ENCODE data around the gene COL27A1. TPM values are rescaled to one million over a fixed set of nuclear protein-coding genes. Genes with fewer than 3 reads are reported as not detected.

Gene COL27A1
- total and polyA plus RNA-seq, 9 of the 15 experiments (the other 6 are each of a cell fraction or from before 2014, with no cell fraction given) = 0.07 TPM; not detected in 8

DNA sequence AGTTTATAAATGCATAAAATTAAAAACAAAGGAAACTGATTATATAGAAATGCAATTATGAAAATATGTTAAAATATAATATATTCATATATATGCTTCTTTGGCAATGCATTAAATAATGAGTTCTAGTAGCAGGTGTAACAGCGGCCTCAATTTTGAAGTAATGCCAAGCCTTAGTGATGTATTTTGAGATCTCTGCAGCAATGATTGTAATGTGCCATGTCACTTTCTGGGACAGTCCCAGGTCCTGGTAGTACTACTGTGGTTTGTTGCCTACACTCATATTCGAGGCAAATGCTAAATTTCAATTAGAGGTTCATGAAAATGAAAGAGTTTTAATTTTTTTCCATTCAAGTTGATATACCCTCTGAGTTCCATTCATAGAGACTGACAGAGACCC is 91.7 kb downstream of the COL27A1 start (continued):
- TF ChIP-seq, protein P1, sequence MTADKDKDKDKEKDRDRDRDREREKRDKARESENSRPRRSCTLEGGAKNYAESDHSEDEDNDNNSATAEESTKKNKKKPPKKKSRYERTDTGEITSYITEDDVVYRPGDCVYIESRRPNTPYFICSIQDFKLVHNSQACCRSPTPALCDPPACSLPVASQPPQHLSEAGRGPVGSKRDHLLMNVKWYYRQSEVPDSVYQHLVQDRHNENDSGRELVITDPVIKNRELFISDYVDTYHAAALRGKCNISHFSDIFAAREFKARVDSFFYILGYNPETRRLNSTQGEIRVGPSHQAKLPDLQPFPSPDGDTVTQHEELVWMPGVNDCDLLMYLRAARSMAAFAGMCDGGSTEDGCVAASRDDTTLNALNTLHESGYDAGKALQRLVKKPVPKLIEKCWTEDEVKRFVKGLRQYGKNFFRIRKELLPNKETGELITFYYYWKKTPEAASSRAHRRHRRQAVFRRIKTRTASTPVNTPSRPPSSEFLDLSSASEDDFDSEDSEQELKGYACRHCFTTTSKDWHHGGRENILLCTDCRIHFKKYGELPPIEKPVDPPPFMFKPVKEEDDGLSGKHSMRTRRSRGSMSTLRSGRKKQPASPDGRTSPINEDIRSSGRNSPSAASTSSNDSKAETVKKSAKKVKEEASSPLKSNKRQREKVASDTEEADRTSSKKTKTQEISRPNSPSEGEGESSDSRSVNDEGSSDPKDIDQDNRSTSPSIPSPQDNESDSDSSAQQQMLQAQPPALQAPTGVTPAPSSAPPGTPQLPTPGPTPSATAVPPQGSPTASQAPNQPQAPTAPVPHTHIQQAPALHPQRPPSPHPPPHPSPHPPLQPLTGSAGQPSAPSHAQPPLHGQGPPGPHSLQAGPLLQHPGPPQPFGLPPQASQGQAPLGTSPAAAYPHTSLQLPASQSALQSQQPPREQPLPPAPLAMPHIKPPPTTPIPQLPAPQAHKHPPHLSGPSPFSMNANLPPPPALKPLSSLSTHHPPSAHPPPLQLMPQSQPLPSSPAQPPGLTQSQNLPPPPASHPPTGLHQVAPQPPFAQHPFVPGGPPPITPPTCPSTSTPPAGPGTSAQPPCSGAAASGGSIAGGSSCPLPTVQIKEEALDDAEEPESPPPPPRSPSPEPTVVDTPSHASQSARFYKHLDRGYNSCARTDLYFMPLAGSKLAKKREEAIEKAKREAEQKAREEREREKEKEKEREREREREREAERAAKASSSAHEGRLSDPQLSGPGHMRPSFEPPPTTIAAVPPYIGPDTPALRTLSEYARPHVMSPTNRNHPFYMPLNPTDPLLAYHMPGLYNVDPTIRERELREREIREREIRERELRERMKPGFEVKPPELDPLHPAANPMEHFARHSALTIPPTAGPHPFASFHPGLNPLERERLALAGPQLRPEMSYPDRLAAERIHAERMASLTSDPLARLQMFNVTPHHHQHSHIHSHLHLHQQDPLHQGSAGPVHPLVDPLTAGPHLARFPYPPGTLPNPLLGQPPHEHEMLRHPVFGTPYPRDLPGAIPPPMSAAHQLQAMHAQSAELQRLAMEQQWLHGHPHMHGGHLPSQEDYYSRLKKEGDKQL (CRISPR knock-in tag; IDR thresholded peaks at IDR 0.05; ENCODE audit: borderline replicate concordance) = no peak
- TF ChIP-seq ZNF780A (CRISPR knock-in tag; IDR thresholded peaks at IDR 0.05) = no peak
- TF ChIP-seq, protein P2, sequence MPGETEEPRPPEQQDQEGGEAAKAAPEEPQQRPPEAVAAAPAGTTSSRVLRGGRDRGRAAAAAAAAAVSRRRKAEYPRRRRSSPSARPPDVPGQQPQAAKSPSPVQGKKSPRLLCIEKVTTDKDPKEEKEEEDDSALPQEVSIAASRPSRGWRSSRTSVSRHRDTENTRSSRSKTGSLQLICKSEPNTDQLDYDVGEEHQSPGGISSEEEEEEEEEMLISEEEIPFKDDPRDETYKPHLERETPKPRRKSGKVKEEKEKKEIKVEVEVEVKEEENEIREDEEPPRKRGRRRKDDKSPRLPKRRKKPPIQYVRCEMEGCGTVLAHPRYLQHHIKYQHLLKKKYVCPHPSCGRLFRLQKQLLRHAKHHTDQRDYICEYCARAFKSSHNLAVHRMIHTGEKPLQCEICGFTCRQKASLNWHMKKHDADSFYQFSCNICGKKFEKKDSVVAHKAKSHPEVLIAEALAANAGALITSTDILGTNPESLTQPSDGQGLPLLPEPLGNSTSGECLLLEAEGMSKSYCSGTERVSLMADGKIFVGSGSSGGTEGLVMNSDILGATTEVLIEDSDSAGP (CRISPR knock-in tag; IDR thresholded peaks at IDR 0.05) = no peak

DNA sequence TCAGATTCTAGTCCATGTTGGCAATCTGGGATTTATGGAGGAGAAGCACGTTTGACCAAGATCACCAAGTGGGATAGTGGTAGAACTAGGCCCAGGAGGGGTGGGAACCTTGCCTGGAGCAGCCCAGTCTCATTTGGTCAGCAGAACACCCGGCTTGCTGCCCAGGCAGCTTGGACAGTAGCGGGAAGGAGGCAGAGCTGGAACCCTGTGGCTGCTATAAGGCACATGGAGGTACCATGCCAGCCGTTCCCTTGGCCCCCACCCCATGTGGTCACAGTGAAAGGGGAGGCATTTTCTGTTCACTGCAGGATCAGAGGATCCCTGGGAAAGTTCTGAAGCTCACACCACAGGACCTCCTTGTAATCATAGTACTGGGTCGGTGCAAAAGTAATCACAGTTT is 92.2 kb downstream of the COL27A1 start:
- CTCF ChIA-PET (ENCODE audit: low intra/inter-chr PET ratio) = no interaction called here
- 3% methylated on average over 5 of the region's 5 CpGs for WGBS (ENCODE audit: insufficient coverage, low coverage, missing lambda C conversion rate)
- TF ChIP-seq ZZZ3 (IDR thresholded peaks at IDR 0.05) = no peak
- TF ChIP-seq CXXC5 (CRISPR knock-in tag; IDR thresholded peaks at IDR 0.05) = no peak
- TF ChIP-seq, protein P3, sequence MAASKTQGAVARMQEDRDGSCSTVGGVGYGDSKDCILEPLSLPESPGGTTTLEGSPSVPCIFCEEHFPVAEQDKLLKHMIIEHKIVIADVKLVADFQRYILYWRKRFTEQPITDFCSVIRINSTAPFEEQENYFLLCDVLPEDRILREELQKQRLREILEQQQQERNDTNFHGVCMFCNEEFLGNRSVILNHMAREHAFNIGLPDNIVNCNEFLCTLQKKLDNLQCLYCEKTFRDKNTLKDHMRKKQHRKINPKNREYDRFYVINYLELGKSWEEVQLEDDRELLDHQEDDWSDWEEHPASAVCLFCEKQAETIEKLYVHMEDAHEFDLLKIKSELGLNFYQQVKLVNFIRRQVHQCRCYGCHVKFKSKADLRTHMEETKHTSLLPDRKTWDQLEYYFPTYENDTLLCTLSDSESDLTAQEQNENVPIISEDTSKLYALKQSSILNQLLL (CRISPR knock-in tag; IDR thresholded peaks at IDR 0.05; ENCODE audit: borderline replicate concordance) = no peak
- TF ChIP-seq MAFF (IDR thresholded peaks at IDR 0.05; ENCODE audit: low read length) = no peak
- no peak for TF ChIP-seq ZNF57 (CRISPR knock-in tag; IDR thresholded peaks at IDR 0.05)
- no peak for TF ChIP-seq XRCC4 (IDR thresholded peaks at IDR 0.05; ENCODE audit: extremely low read depth, insufficient read depth, insufficient read length)
- no peak for TF ChIP-seq KHSRP (IDR thresholded peaks at IDR 0.05)
- TF ChIP-seq NR3C1 (CRISPR knock-in tag; IDR thresholded peaks at IDR 0.05) = no peak
- TF ChIP-seq PTTG1 (tag; IDR thresholded peaks at IDR 0.05; ENCODE audit: low read depth) = no peak
- no peak for TF ChIP-seq CTBP1 (IDR thresholded peaks at IDR 0.05; ENCODE audit: borderline replicate concordance)

More for the DNA sequence above, 92.2 kb downstream of the COL27A1 start:
- Histone ChIP-seq H3K9me1 (ENCODE audit: control insufficient read depth, insufficient read depth, low read length) (no peaks in the 10 kb centered on the region), H3K27me3 (ENCODE audit: control insufficient read depth in 2 of 2, insufficient read depth in 2 of 2, low read length in 2 of 2) (peaks cover 20 to 63% of the 10 kb centered on the region in 2 experiments; a peak in 4 of 5 replicates), H2AFZ (ENCODE audit: low read depth, low read length) (no peak overlapping the region), H3K79me2 (ENCODE audit: control insufficient read depth, insufficient read depth, low read length) (no peaks in the 10 kb centered on the region), H3K27ac (ENCODE audit: extremely low read depth, low read depth, low read length) (no peak overlapping the region), H3K4me1 (replicated peaks in 1 of 2; ENCODE audit: control insufficient read depth in 2 of 2, insufficient read depth in 2 of 2, low read length in 2 of 2) (no peaks in the 10 kb centered on the region), H3K4me3 (no peak overlapping the region), H4K20me1 (replicated peaks; ENCODE audit: control insufficient read depth, insufficient read depth, low read length) (peaks cover 8% of the 10 kb centered on the region), H3K36me3 (ENCODE audit: control insufficient read depth, insufficient read depth, low read length) (no peaks in the 10 kb centered on the region), H3K4me2 (ENCODE audit: insufficient read depth, low read length) (no peak overlapping the region), H3K9ac (ENCODE audit: insufficient read depth in 1 of 2, low read depth in 2 of 2, low read length in 2 of 2) (no peak overlapping the region), H3K9me3 (replicated peaks; ENCODE audit: control insufficient read depth, insufficient read depth, low read depth, low read length) (no peaks in the 10 kb centered on the region)
- POLR2A ChIA-PET = no interaction called here
- BruUV-seq (replicated peaks) = no TSS peak
- FAIRE-seq = no peak
- intact Hi-C loops (cut with micrococcal nuclease) = no loop called here
- no peak for ATAC-seq
- in situ Hi-C loops (cut with MboI) = no loop called here
- DNase-seq (ENCODE audit: extremely low read depth in 1 of 4, low spot score in 3 of 4) = no peak

All from K562 (cell line).